OCI-LY3 (cell line): Measurements from ENCODE around the gene PLEKHD1.

Experiments used
- CTCF ChIP-seq: fragments of 200-600, 300-600 bp; sonication (generic); IDR thresholded peaks from 2 replicates; pipeline ENCODE4 v1.5.1; 2014; ENCODE audit warnings: antibody characterized with exemption, low read length, low read depth
- EZH2phosphoT487 ChIP-seq: fragments of 200-600 bp; shearing (Covaris generic); IDR thresholded peaks from 2 replicates; pipeline ENCODE4 v1.6.1; 2018; ENCODE audit warnings: antibody characterized with exemption, mixed run types, low read depth

GRCh38 chr14:69493038-69493437, 8.5 kb downstream of the PLEKHD1 start:
- no peak for TF ChIP-seq CTCF
- TF ChIP-seq EZH2phosphoT487: no peak
